ENCODE data around the gene AKT2. TPM values are rescaled to one million over a fixed set of nuclear protein-coding genes. Genes with fewer than 3 reads are reported as not detected.

AKT2 gene
- polyA plus RNA-seq, 1 donor: 101 TPM

DNA sequence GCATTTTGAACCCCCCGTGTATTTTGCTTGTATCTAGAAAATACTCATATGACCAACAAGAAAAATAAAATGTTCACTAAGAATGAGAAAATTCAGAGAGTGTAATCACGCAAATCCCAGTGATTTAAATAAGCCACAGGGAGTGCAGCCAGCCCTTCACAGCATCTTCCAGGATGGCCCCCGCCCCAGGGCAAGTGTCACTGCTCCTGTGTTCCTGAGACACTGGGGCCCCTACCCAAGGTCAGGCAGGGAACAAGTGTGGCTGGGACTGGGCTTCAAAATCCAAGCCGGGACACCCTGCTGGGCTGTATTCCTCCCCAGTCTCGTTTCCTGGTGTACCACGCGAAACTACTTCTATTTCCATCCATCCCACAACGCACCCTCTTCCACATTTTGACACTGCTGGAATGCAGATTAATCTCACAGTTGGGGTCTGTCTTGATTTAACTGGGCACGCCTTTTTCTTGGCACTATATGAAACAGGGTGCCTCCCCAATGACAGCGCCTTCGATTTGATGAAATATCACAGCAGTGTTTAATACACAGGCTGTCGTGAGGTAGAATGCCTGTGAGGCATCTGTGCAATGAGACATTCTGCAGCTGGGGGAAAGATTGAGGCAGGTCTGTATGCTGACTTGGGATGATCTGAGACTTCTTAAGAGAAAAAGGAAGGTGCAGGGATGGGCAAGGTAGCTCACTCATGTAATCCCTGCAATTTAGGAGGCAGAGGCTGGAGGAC is 40.4 kb downstream of the AKT2 start:
- peaks cover 51% of the 10 kb centered on the region for H3K36me3 ChIP-seq (ENCODE audit: control insufficient read depth, insufficient read depth, low read length)
- no peak overlapping the region for H3K4me3 ChIP-seq (ENCODE audit: low read length)
- no peak for DNase-seq
- H3K9me3 ChIP-seq (ENCODE audit: control insufficient read depth, low read depth, low read length): no peaks in the 10 kb centered on the region
- no peaks in the 10 kb centered on the region for H3K4me1 ChIP-seq (ENCODE audit: control insufficient read depth, insufficient read depth, low read length)
- 100% methylated on average over 2 of the region's 12 CpGs for WGBS (ENCODE audit: insufficient coverage, low lambda C conversion rate)
- H3K27me3 ChIP-seq (ENCODE audit: control insufficient read depth, insufficient read depth, low read length): no peaks in the 10 kb centered on the region
- H3K27ac ChIP-seq (ENCODE audit: low read length): no peak overlapping the region

DNA sequence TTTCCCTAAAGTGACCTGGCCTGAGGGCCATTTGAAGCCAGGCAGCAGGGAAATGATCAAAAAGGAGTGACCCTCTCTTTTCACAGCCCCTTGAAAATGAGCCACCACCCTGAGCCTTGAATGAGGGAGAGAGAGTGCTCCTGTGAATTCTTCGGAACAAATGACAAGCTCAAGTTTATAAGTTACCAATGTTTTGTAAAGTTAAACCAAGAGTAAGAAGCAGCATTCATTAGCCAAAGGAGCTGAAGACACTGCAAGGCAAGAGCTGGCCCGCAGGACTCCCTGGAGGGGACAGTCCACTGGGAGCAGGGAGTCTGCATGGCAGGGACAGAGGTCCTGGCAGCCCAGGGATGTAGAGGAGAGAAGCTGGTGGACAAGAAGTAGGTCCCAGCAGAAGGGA is 42.0 kb downstream of the AKT2 start:
- H3K4me3 ChIP-seq (ENCODE audit: low read length): no peak overlapping the region
- no peaks in the 10 kb centered on the region for H3K4me1 ChIP-seq (ENCODE audit: control insufficient read depth, insufficient read depth, low read length)
- H3K9me3 ChIP-seq (ENCODE audit: control insufficient read depth, low read depth, low read length): no peaks in the 10 kb centered on the region
- no peak for DNase-seq
- H3K36me3 ChIP-seq (ENCODE audit: control insufficient read depth, insufficient read depth, low read length): peaks cover 56% of the 10 kb centered on the region
- H3K27me3 ChIP-seq (ENCODE audit: control insufficient read depth, insufficient read depth, low read length): no peaks in the 10 kb centered on the region
- no peak overlapping the region for H3K27ac ChIP-seq (ENCODE audit: low read length)
- 100% methylated on average over 1 of the region's 2 CpGs for WGBS (ENCODE audit: insufficient coverage, low lambda C conversion rate)

DNA sequence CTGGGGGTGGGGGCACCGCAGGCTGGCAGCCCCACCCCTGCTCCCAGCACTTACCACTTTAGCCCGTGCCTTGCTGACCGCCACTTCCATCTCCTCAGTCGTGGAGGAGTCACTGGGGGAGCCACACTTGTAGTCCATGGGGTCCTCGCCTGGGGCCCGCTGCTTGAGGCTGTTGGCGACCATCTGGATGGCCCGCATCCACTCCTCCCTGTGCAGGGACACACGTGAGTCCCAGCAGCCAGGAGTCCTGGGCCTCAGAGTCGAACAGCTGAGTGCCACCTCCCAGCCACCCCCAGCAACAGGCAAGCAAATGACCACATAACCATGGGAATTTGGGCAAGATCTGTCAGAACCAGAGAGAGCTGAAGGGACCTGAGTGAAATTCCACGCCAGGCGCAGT is 42.7 kb downstream of the AKT2 start:
- no CpG with 5 or more reads among the region's 12 CpGs for whole genome bisulfite sequencing (ENCODE audit: insufficient coverage, low lambda C conversion rate)
- Histone ChIP-seq H3K4me3 (ENCODE audit: low read length) (no peak overlapping the region), H3K4me1 (ENCODE audit: control insufficient read depth, insufficient read depth, low read length) (no peaks in the 10 kb centered on the region), H3K9me3 (ENCODE audit: control insufficient read depth, low read depth, low read length) (no peaks in the 10 kb centered on the region), H3K27me3 (ENCODE audit: control insufficient read depth, insufficient read depth, low read length) (no peaks in the 10 kb centered on the region), H3K36me3 (ENCODE audit: control insufficient read depth, insufficient read depth, low read length) (peaks cover 60% of the 10 kb centered on the region), H3K27ac (ENCODE audit: low read length) (no peak overlapping the region)
- no peak for DNase-seq

DNA sequence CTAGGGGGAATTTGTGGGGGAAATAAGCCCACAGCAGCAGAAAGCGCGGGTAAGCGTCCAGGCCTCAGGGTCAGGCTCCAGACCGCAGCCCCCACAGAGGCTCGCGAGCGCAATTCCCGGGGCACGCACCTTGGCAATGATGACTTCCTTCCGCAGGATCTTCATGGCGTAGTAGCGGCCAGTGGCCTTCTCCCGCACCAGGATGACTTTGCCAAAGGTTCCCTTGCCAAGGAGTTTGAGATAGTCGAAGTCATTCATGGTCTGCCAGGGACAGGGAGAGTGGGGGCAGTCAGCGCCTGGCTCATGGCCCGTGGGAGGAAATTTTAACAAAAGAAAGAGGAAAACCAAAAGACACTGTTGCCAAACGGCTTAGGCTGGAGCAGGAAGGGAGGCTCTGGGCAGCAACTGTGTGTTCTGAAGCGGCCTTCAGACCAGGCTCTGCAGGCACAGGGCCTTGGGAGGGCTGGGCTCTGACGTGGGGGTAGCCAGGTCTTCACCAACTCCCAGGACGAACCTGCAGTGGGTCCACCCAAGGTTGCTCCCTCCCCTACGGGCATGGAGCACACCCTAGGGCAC is 43.2 kb downstream of the AKT2 start:
- DNase-seq: no peak
- WGBS (ENCODE audit: insufficient coverage, low lambda C conversion rate): no CpG with 5 or more reads among the region's 21 CpGs
- no peak overlapping the region for H3K4me3 ChIP-seq (ENCODE audit: low read length)
- peaks cover 62% of the 10 kb centered on the region for H3K36me3 ChIP-seq (ENCODE audit: control insufficient read depth, insufficient read depth, low read length)
- H3K4me1 ChIP-seq (ENCODE audit: control insufficient read depth, insufficient read depth, low read length): no peaks in the 10 kb centered on the region
- H3K9me3 ChIP-seq (ENCODE audit: control insufficient read depth, low read depth, low read length): no peaks in the 10 kb centered on the region
- no peak overlapping the region for H3K27ac ChIP-seq (ENCODE audit: low read length)
- no peaks in the 10 kb centered on the region for H3K27me3 ChIP-seq (ENCODE audit: control insufficient read depth, insufficient read depth, low read length)

DNA sequence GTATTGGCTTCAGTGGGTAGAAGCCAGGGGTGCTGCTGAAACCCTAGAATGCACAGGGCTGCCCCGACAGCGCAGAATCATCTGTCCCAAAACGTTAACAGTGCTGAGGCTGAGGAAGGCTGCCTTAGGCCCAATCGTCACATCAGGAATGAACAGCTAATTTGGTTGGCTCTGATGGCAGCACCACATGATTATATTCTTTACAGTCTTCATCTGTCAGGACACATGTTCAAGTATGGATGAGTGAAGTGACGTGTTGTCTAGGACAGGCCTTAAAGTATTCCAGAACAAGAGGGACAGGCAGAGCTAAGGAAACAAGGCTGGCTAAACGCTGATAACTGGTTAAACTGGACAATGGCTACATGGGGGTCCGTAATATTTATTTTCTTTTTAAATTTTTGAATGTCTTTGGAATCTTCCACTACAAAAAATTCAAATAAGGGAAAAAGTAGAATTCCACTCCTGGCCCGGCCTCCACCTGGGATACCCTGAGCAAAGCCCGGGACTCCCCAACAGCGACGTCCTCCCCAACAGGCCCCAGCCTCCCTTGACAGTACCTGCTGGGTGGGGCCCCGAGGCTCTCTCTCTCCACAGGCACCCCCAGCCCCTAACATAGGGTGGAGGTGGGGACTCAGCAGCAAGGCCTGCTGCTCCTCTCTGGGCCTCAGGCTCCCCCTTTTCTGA is 43.9 kb downstream of the AKT2 start:
- WGBS (ENCODE audit: insufficient coverage, low lambda C conversion rate): 100% methylated on average over 2 of the region's 12 CpGs
- no peak overlapping the region for H3K27ac ChIP-seq (ENCODE audit: low read length)
- no peak for DNase-seq
- no peaks in the 10 kb centered on the region for H3K27me3 ChIP-seq (ENCODE audit: control insufficient read depth, insufficient read depth, low read length)
- no peak overlapping the region for H3K4me3 ChIP-seq (ENCODE audit: low read length)
- H3K9me3 ChIP-seq (ENCODE audit: control insufficient read depth, low read depth, low read length): no peaks in the 10 kb centered on the region
- no peaks in the 10 kb centered on the region for H3K4me1 ChIP-seq (ENCODE audit: control insufficient read depth, insufficient read depth, low read length)
- H3K36me3 ChIP-seq (ENCODE audit: control insufficient read depth, insufficient read depth, low read length): peaks cover 67% of the 10 kb centered on the region

DNA sequence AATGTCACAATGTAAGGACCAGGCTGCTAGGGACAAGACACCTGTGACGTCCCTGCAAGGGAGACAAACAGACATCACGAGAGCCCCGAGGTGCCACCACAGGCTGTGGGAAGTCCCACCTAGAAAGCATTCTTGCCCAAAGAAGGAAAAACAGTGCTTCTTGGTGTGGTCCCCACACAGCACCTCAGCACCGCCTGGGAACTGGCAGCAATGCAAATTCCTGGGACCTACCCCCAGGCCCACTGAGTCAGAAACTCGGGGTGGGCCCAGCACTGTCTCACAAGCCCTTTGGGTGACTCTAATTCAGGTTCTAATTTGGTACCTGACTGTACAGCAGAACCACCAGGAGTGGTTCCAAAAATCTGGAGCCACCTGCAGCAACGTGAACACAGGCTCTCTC is 44.8 kb downstream of the AKT2 start:
- Histone ChIP-seq H3K4me1 (ENCODE audit: control insufficient read depth, insufficient read depth, low read length) (no peaks in the 10 kb centered on the region), H3K27ac (ENCODE audit: low read length) (no peak overlapping the region), H3K36me3 (ENCODE audit: control insufficient read depth, insufficient read depth, low read length) (peaks cover 77% of the 10 kb centered on the region), H3K27me3 (ENCODE audit: control insufficient read depth, insufficient read depth, low read length) (no peaks in the 10 kb centered on the region), H3K4me3 (ENCODE audit: low read length) (no peak overlapping the region), H3K9me3 (ENCODE audit: control insufficient read depth, low read depth, low read length) (no peaks in the 10 kb centered on the region)
- DNase-seq: no peak
- no CpG with 5 or more reads among the region's 6 CpGs for WGBS (ENCODE audit: insufficient coverage, low lambda C conversion rate)

DNA sequence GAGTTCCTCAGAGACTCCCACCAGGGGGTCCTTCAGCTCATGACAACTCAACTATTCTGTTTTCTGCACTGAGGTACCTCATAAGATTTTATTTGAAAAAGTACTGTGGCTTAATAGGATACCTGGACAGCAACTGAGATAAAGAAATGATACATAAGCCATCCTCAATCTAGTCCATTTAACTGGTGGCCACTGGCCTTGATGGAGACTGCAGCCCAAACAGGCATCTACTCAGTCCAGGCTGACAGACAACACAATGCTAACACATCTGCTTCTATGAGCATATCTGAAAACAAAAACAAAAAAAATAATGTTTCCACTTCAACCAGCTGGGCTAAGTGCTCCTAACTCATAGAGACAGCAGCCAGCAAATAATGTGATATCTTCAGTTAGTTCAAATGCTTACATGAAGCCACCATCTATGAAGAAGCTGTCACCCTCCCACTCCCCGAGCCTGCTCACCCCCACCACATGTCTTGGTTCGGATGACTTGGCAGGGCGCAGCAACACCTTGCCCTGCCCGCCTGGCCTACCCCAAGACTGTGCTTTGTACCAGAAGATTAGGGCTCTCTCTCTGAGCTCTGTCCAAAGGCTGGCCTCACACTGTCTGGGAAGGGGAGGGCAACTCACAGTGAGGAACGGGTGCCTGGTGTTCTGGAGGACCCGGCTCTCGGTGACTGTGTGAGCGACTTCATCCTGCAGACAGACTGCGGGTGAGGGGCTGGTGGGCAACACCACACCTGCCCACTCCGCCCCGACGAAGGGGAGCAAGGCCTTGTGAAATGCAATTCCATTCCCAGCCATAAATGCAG is 45.5 kb downstream of the AKT2 start:
- Histone ChIP-seq H3K36me3 (ENCODE audit: control insufficient read depth, insufficient read depth, low read length) (peaks cover 79% of the 10 kb centered on the region), H3K4me3 (ENCODE audit: low read length) (no peak overlapping the region), H3K9me3 (ENCODE audit: control insufficient read depth, low read depth, low read length) (no peaks in the 10 kb centered on the region), H3K27ac (ENCODE audit: low read length) (no peak overlapping the region), H3K27me3 (ENCODE audit: control insufficient read depth, insufficient read depth, low read length) (no peaks in the 10 kb centered on the region), H3K4me1 (ENCODE audit: control insufficient read depth, insufficient read depth, low read length) (no peaks in the 10 kb centered on the region)
- WGBS (ENCODE audit: insufficient coverage, low lambda C conversion rate): no CpG with 5 or more reads among the region's 12 CpGs
- no peak for DNase-seq

DNA sequence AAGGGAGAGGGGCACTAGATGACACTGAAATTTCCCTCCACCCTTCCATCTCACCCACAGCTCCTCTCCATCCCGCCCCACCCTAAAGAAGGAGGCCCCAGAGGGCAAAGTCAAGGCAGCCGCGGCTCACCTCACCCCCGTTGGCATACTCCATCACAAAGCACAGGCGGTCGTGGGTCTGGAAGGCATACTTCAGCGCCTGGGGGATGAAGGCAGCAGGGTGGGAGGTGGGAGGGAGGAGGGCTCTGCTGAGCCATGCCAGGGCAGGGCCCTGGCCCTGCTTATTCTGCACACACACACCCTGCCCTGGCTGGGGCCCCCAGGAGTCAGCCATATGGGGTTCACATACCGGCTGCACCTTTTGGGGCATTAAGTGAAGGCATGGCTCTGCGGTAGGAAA is 46.4 kb downstream of the AKT2 start:
- H3K27me3 ChIP-seq (ENCODE audit: control insufficient read depth, insufficient read depth, low read length): no peaks in the 10 kb centered on the region
- no peak overlapping the region for H3K4me3 ChIP-seq (ENCODE audit: low read length)
- no peaks in the 10 kb centered on the region for H3K4me1 ChIP-seq (ENCODE audit: control insufficient read depth, insufficient read depth, low read length)
- no peaks in the 10 kb centered on the region for H3K9me3 ChIP-seq (ENCODE audit: control insufficient read depth, low read depth, low read length)
- DNase-seq: no peak
- H3K36me3 ChIP-seq (ENCODE audit: control insufficient read depth, insufficient read depth, low read length): peaks cover 83% of the 10 kb centered on the region
- no peak overlapping the region for H3K27ac ChIP-seq (ENCODE audit: low read length)
- WGBS (ENCODE audit: insufficient coverage, low lambda C conversion rate): no CpG with 5 or more reads among the region's 9 CpGs

DNA sequence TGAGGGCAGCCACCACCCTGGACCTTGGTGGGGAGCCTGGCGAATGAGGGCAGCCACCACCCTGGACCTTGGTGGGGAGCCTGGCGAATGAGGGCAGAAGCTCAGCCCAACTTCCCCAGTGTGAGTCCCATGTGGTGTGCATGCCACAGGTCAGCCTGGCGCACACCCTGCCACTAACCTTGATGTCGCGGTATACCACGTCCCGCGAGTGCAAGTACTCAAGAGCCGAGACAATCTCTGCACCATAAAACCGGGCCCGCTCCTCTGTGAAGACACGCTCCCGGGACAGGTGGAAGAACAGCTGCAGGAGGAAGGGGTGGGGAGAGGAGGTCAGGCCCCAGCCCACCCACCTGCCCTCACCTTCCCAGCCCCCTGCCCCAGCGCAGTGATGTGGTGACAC is 47.4 kb downstream of the AKT2 start:
- Histone ChIP-seq H3K4me1 (ENCODE audit: control insufficient read depth, insufficient read depth, low read length) (no peaks in the 10 kb centered on the region), H3K27ac (ENCODE audit: low read length) (no peak overlapping the region), H3K9me3 (ENCODE audit: control insufficient read depth, low read depth, low read length) (no peaks in the 10 kb centered on the region), H3K27me3 (ENCODE audit: control insufficient read depth, insufficient read depth, low read length) (no peaks in the 10 kb centered on the region), H3K4me3 (ENCODE audit: low read length) (no peak overlapping the region), H3K36me3 (ENCODE audit: control insufficient read depth, insufficient read depth, low read length) (peaks cover 86% of the 10 kb centered on the region)
- no peak for DNase-seq
- no CpG with 5 or more reads among the region's 14 CpGs for WGBS (ENCODE audit: insufficient coverage, low lambda C conversion rate)

DNA sequence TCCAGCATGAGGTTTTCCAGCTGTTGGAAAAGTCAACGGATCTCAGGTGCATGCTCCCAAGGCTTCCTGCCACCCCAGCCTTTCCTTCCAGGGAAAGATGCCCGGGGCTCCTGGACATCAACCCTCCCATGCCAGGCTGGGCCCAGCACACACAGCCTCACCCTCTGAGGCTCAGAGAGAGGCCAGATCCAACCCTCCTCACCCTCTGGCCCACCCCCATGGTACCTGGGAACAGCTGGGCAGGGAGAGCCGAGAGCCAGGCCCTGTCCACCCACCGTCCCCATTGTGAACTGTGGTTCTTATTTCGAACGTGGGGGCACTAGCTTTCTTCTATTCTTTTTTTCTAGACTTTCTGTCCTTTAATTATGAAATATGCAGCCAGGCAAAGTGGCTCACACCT is 48.8 kb downstream of the AKT2 start:
- DNase-seq: no peak
- Histone ChIP-seq H3K9me3 (ENCODE audit: control insufficient read depth, low read depth, low read length) (no peaks in the 10 kb centered on the region), H3K27me3 (ENCODE audit: control insufficient read depth, insufficient read depth, low read length) (no peaks in the 10 kb centered on the region), H3K36me3 (ENCODE audit: control insufficient read depth, insufficient read depth, low read length) (peaks cover 75% of the 10 kb centered on the region), H3K4me3 (ENCODE audit: low read length) (no peak overlapping the region), H3K27ac (ENCODE audit: low read length) (no peak overlapping the region), H3K4me1 (ENCODE audit: control insufficient read depth, insufficient read depth, low read length) (peaks cover 11% of the 10 kb centered on the region)
- 80% methylated on average over 1 of the region's 6 CpGs for WGBS (ENCODE audit: insufficient coverage, low lambda C conversion rate)
